Type B pancreatic cell (in vitro differentiated cells): Measurements from ENCODE around the gene MAFF. TPM values are rescaled to one million over a fixed set of nuclear protein-coding genes. Genes with fewer than 3 reads are reported as not detected.

Experiments
- DNase-seq: peaks from one replicate; pipeline ENCODE4 v3.0.0; 2021; ENCODE audit warnings: mixed read lengths; ENCODE audit not compliant: unreplicated experiment; ENCODE audit errors: extremely low spot score
- H3K27ac Mint-ChIP-seq: 2 replicates; pipeline ENCODE4 v1.8.0; 2021; ENCODE audit warnings: mild to moderate bottlenecking, mixed read lengths
- H3K27me3 Mint-ChIP-seq: 2 replicates; pipeline ENCODE4 v1.8.0; 2021; ENCODE audit warnings: mixed read lengths
- H3K36me3 Mint-ChIP-seq: 2 replicates; pipeline ENCODE4 v1.8.0; 2021; ENCODE audit warnings: mixed read lengths
- H3K4me1 Mint-ChIP-seq: one replicate; pipeline ENCODE4 v1.8.0; 2021; ENCODE audit warnings: mixed read lengths; ENCODE audit not compliant: unreplicated experiment
- H3K4me3 Mint-ChIP-seq: 2 replicates; pipeline ENCODE4 v1.8.0; 2021; ENCODE audit warnings: mild to moderate bottlenecking, mixed read lengths
- H3K9me3 Mint-ChIP-seq: 2 replicates; pipeline ENCODE4 v1.8.0; 2021; ENCODE audit warnings: mixed read lengths
- total RNA-seq: library from RNA; stranded (reverse); gene quantifications from 2 replicates; pipeline ENCODE4 v1.2.1, GENCODE V29; 2021; ENCODE audit warnings: low replicate concordance
- TF ChIP-seq, protein P1 (sequence below): fragments of 200-600 bp; sonication (generic); conservative IDR thresholded peaks from 2 replicates; pipeline ENCODE4 v1.5.0; 2021; ENCODE audit warnings: antibody characterized with exemption, mild to moderate bottlenecking

The MAFF gene
- total RNA-seq, 1 donor from 2014 or later, result 14.6 TPM

DNA sequence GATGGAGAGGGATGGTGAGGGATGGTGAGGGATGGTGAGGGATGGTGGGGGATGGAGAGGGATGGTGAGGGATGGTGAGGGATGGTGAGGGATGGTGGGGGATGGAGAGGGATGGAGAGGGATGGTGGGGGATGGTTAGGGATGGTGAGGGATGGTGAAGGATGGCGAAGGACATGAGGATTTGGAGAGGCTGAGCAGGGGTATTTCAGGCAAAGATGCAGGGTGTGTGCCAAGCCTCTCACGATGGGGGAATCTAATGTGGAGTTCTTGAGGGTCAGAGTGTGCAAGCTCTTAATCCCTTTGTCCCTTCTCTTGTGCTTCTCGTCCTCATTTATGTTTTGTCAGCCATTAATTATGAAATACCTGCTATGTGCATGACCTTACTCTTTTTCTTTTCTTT lies 12.7 kb upstream of the MAFF start:
- Mint-ChIP-seq H3K4me3 (no peak overlapping the region), H3K9me3 (no peaks in the 10 kb centered on the region), H3K36me3 (no peaks in the 10 kb centered on the region), H3K27me3 (no peaks in the 10 kb centered on the region), H3K27ac (no peak overlapping the region), H3K4me1 (peaks cover 15% of the 10 kb centered on the region)
- TF ChIP-seq, protein P1, sequence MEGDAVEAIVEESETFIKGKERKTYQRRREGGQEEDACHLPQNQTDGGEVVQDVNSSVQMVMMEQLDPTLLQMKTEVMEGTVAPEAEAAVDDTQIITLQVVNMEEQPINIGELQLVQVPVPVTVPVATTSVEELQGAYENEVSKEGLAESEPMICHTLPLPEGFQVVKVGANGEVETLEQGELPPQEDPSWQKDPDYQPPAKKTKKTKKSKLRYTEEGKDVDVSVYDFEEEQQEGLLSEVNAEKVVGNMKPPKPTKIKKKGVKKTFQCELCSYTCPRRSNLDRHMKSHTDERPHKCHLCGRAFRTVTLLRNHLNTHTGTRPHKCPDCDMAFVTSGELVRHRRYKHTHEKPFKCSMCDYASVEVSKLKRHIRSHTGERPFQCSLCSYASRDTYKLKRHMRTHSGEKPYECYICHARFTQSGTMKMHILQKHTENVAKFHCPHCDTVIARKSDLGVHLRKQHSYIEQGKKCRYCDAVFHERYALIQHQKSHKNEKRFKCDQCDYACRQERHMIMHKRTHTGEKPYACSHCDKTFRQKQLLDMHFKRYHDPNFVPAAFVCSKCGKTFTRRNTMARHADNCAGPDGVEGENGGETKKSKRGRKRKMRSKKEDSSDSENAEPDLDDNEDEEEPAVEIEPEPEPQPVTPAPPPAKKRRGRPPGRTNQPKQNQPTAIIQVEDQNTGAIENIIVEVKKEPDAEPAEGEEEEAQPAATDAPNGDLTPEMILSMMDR, result no peak
- DNase-seq, result no peak

GRCh38 chr22:38190581-38190980 lies 11.2 kb upstream of the MAFF start:
- TF ChIP-seq, protein P1, result no peak
- Mint-ChIP-seq H3K4me1 (peaks cover 15% of the 10 kb centered on the region), H3K9me3 (no peaks in the 10 kb centered on the region), H3K27me3 (no peaks in the 10 kb centered on the region), H3K27ac (no peak overlapping the region), H3K36me3 (no peaks in the 10 kb centered on the region), H3K4me3 (no peak overlapping the region)
- DNase-seq, result no peak

DNA sequence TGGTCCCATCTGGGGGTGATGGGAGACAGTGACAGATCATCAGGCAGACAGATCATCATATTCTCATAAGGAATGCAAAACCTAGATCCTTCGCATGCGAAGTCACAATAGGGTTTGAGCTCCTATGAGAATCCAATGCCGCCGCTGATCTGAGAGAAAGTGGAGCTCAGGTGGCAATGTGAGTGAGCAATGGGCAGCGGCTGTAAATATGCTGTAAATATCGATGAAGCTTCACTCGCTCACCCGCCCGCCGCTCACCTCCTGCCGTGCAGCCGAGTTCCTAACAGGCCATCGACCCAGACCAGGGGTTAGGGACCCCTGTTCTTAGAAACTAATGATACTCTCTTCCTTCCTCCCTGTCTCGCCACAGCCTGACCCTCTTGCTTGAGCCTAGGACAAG lies 10.7 kb upstream of the MAFF start:
- no peak overlapping the region for H3K27ac Mint-ChIP-seq
- TF ChIP-seq, protein P1, result no peak
- no peak overlapping the region for H3K4me3 Mint-ChIP-seq
- H3K36me3 Mint-ChIP-seq, result no peaks in the 10 kb centered on the region
- no peaks in the 10 kb centered on the region for H3K9me3 Mint-ChIP-seq
- peaks cover 15% of the 10 kb centered on the region for H3K4me1 Mint-ChIP-seq
- no peaks in the 10 kb centered on the region for H3K27me3 Mint-ChIP-seq
- DNase-seq, result no peak

- Mint-ChIP-seq H3K27me3 (no peaks in the 10 kb centered on the region), H3K27ac (peak overlapping the region; percentile 10), H3K36me3 (no peaks in the 10 kb centered on the region), H3K9me3 (no peaks in the 10 kb centered on the region), H3K4me3 (no peak overlapping the region), H3K4me1 (peaks cover 11% of the 10 kb centered on the region)
- TF ChIP-seq, protein P1, result no peak
- DNase-seq, result no peak
These were observed 9.9 kb upstream of the MAFF start for GRCh38 chr22:38191731-38192474.

- Mint-ChIP-seq H3K36me3 (no peaks in the 10 kb centered on the region), H3K9me3 (no peaks in the 10 kb centered on the region), H3K27me3 (no peaks in the 10 kb centered on the region), H3K4me3 (no peak overlapping the region), H3K27ac (peak overlapping the region; percentile 12), H3K4me1 (peaks cover 9% of the 10 kb centered on the region)
- no peak for DNase-seq
- TF ChIP-seq, protein P1, result no peak
These were observed 9.3 kb upstream of the MAFF start for GRCh38 chr22:38192475-38192863.

GRCh38 chr22:38193580-38193979 lies 8.2 kb upstream of the MAFF start:
- H3K27ac Mint-ChIP-seq, result no peak overlapping the region
- no peak for DNase-seq
- TF ChIP-seq, protein P1, result no peak
- no peak overlapping the region for H3K4me3 Mint-ChIP-seq
- no peaks in the 10 kb centered on the region for H3K36me3 Mint-ChIP-seq
- H3K27me3 Mint-ChIP-seq, result no peaks in the 10 kb centered on the region
- H3K9me3 Mint-ChIP-seq, result no peaks in the 10 kb centered on the region
- peaks cover 7% of the 10 kb centered on the region for H3K4me1 Mint-ChIP-seq
